NT2/D1 (cell line): ENCODE measurements around the gene MBNL1.

Source experiments
- YY1 ChIP-seq: IDR thresholded peaks from 2 replicates; pipeline ENCODE4 v1.6.1; 2011; ENCODE audit not compliant: insufficient read length, insufficient read depth
- ZNF274 ChIP-seq: IDR thresholded peaks from 2 replicates; pipeline ENCODE4 v1.6.1; 2011; ENCODE audit warnings: mild to moderate bottlenecking, low read depth, low read length

GRCh38 chr3:152291649-152292066 lies 22.9 kb downstream of the MBNL1 start:
- TF ChIP-seq YY1 (no peak), ZNF274 (no peak)
